ENCODE results near the gene C20orf204. TPM values are rescaled to one million over a fixed set of nuclear protein-coding genes. Genes with fewer than 3 reads are reported as not detected.

C20orf204 gene
- total RNA-seq, 2 experiments from 2014 or later = 2.8 to 4.7 TPM

DNA sequence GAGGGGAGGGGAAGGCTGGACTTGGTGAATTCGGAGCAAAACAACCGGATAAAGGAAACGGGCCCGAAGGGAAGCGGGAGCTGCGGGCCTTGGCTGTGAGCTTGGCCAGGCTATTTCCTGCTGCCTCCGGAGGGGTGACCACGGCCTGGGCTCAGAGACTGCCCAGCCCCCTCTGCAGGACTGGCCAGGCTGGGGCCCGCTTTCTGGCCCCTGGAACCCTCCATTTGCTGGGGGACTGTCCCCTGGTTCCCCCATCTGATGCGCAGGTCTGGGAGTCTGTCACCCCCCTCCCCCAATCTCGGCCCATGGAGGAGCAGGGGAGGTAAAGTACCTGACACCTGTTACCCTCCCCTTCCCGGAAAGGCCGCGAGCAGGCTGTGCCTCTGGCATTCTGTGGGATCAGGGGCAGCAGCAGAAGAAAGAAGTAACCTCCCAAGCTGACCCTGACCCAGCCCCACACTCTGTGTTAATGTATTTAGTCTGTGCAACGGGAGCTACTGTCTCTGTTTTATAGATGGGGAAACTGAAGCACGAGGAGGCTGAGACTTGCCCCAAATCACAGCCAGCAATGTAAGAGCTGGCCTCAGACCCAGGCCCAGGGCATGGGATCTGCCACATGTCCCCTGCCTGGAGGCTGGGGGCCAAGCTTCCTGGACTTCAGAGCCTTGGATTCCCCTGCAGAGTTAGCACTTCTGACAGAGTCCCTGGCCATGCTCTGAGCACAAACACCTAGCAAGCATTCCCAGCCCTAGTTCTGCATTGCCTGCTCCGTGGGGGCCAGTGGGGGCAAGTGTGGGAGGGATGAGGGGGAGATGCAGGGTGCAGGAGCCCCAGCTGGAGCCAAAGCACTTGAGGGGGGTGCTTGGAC is 3.5 kb downstream of the C20orf204 start:
- no peak overlapping the region for H3K27ac Mint-ChIP-seq
- no peak for ATAC-seq
- H3K9me3 Mint-ChIP-seq = no peaks in the 10 kb centered on the region
- H3K27me3 Mint-ChIP-seq = peaks cover 2% of the 10 kb centered on the region
- peak overlapping the region; percentile 54 for H3K4me3 Mint-ChIP-seq
- no peak for TF ChIP-seq CTCF (IDR thresholded peaks at IDR 0.05)
- no peak for DNase-seq
- intact Hi-C loops (cut with micrococcal nuclease) = loop anchor here (10.0 kb wide), 1 partner anchor 55 kb away; the partner anchor contains the start of gene PRPF6
- H3K4me1 Mint-ChIP-seq (ENCODE audit: low read depth) = peaks cover 47% of the 10 kb centered on the region
- ChIA-PET CTCF (interaction anchor here (0.7 to 5.9 kb wide), 29 partner anchors 10 to 501 kb away, joined by 3 to 88 read pairs (median 6); partner anchors contain the start of genes LKAAEAR1, OPRL1, PCMTD2 and PRPF6), POLR2A (interaction anchor here (0.7 to 5.7 kb wide), 11 partner anchors 7 to 62 kb away, joined by 3 to 51 read pairs (median 4); partner anchors contain the start of genes PRPF6 and SAMD10)
- no peaks in the 10 kb centered on the region for H3K36me3 Mint-ChIP-seq (ENCODE audit: low read depth)

- Mint-ChIP-seq H3K36me3 (ENCODE audit: low read depth) (no peaks in the 10 kb centered on the region), H3K9me3 (no peaks in the 10 kb centered on the region), H3K4me1 (ENCODE audit: low read depth) (peaks cover 39% of the 10 kb centered on the region), H3K27me3 (peaks cover 2% of the 10 kb centered on the region), H3K27ac (no peak overlapping the region), H3K4me3 (no peak overlapping the region)
- TF ChIP-seq CTCF (IDR thresholded peaks at IDR 0.05) = no peak
- CTCF ChIA-PET = interaction anchor here (1.2 to 5.9 kb wide), 13 partner anchors 10 to 80 kb away, joined by 3 to 88 read pairs (median 5); partner anchors contain the start of genes LKAAEAR1, PRPF6 and SAMD10
- DNase-seq (no peak), ATAC-seq (no peak)
- POLR2A ChIA-PET = interaction anchor here (0.8 to 5.7 kb wide), 8 partner anchors 10 to 62 kb away, joined by 3 to 51 read pairs (median 4); partner anchors contain the start of genes PRPF6 and SAMD10
- intact Hi-C loops (cut with micrococcal nuclease) = no loop called here
These were observed 4.5 kb downstream of the C20orf204 start for GRCh38 chr20:64040231-64041039.

DNA sequence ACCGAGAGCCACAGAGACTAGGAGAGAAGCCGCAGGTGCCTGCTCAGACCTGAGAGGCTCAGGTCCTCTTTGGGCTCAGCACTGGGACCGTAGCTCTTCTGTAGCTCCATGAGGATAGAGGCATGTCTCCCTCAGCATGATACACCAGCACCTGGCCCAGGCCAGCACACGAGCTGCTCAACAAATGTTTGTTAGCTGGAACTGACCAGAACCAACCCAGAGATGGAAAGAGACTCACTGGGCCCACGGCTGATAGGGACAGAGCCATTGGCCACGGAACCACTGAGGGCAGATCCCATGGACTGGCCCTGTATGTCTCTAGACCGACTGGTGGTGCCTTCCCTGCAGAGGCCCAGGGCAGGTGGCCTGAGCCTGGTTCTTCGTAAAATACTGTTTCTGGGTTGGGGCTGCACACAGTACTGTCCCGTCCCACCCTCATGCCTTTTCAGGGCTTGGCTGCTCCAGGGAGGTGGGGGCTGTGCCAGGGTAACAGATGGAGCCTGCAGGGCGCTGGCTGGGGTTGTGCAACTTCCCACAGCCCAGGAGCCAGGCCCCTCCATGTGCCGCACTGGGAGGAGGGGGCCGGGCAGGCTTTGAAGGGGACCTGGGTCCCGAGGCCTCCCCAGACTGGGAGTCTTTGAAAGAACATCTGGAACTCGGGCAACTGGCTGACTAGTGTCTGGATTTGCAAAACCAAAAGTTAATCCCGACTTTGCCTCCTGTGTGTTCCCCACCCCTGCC is 5.2 kb downstream of the C20orf204 start:
- TF ChIP-seq CTCF (IDR thresholded peaks at IDR 0.05) = no peak
- ATAC-seq = no peak
- peaks cover 38% of the 10 kb centered on the region for H3K4me1 Mint-ChIP-seq (ENCODE audit: low read depth)
- H3K4me3 Mint-ChIP-seq = peak overlapping the region; percentile 73
- CTCF ChIA-PET = interaction anchor here (1.2 to 5.9 kb wide), 7 partner anchors 9 to 79 kb away, joined by 3 to 88 read pairs (median 9); partner anchors contain the start of genes LKAAEAR1, PRPF6 and SAMD10
- no peak overlapping the region for H3K27ac Mint-ChIP-seq
- intact Hi-C loops (cut with micrococcal nuclease) = no loop called here
- no peaks in the 10 kb centered on the region for H3K9me3 Mint-ChIP-seq
- no peaks in the 10 kb centered on the region for H3K36me3 Mint-ChIP-seq (ENCODE audit: low read depth)
- peaks cover 9% of the 10 kb centered on the region for H3K27me3 Mint-ChIP-seq
- POLR2A ChIA-PET = interaction anchor here (0.8 to 5.7 kb wide), 4 partner anchors 11 to 60 kb away, joined by 3 to 51 read pairs (median 6); partner anchors contain the start of genes PRPF6 and SAMD10
- no peak for DNase-seq

- Mint-ChIP-seq H3K4me1 (ENCODE audit: low read depth) (peaks cover 33% of the 10 kb centered on the region), H3K4me3 (peak overlapping the region; percentile 73), H3K9me3 (no peaks in the 10 kb centered on the region), H3K27ac (no peak overlapping the region), H3K27me3 (peaks cover 13% of the 10 kb centered on the region), H3K36me3 (ENCODE audit: low read depth) (no peaks in the 10 kb centered on the region)
- CTCF ChIA-PET = interaction anchor here (1.2 to 2.1 kb wide), 4 partner anchors 9 to 79 kb away, joined by 3 to 13 read pairs (median 4); no protein-coding TSS in a partner anchor
- POLR2A ChIA-PET = interaction anchor here (0.5 kb wide), 1 partner anchor 62 kb away, joined by 3 read pairs; no protein-coding TSS in a partner anchor
- DNase-seq = no peak
- intact Hi-C loops (cut with micrococcal nuclease) = no loop called here
- ATAC-seq = no peak
- no peak for TF ChIP-seq CTCF (IDR thresholded peaks at IDR 0.05)
These were observed 5.7 kb downstream of the C20orf204 start for GRCh38 chr20:64041781-64042053.

Data from activated CD8-positive, alpha-beta T cell treated with anti-CD3 and anti-CD28 coated beads for 36 hours (primary cell).